ENCODE results near the gene EIF4EBP2. TPM values are rescaled to one million over a fixed set of nuclear protein-coding genes. Genes with fewer than 3 reads are reported as not detected.

The EIF4EBP2 gene
- total RNA-seq, 1 experiment from 2014 or later: 36.7 TPM

GRCh38 chr10:70362328-70362727, 41.6 kb upstream of the EIF4EBP2 start:
- H2AFZ ChIP-seq (ENCODE audit: low read depth, low read length, poor library complexity, severe bottlenecking): no peak overlapping the region
- no peak overlapping the region for H3K4me2 ChIP-seq (ENCODE audit: low read length)
- no peak overlapping the region for H3K4me3 ChIP-seq (replicated peaks in 1 of 2; ENCODE audit: low read depth in 1 of 2, low read length in 2 of 2)
- BruUV-seq (replicated peaks): no TSS peak
- intact Hi-C loops (cut with micrococcal nuclease): loop anchor here (10.0 kb wide), 1 partner anchor 398 kb away; no protein-coding TSS in a partner anchor
- CTCF ChIA-PET: interaction anchor here (0.9 to 5.6 kb wide), 2 partner anchors 97 to 141 kb away, joined by 3 to 174 read pairs; no protein-coding TSS in a partner anchor
- 0 out of 2 replicates have a peak, but pooled peaks cover 5% of the 10 kb centered on the region for H3K79me2 ChIP-seq (ENCODE audit: insufficient read depth, low read length)
- H3K9me2 ChIP-seq (ENCODE audit: insufficient read depth): no peaks in the 10 kb centered on the region
- no peaks in the 10 kb centered on the region for H4K20me1 ChIP-seq (ENCODE audit: insufficient read depth)
- no peaks in the 10 kb centered on the region for H3K9me3 ChIP-seq (ENCODE audit: control insufficient read depth in 1 of 2, insufficient read depth in 1 of 2, low read depth in 1 of 2, low read length in 2 of 2)
- ATAC-seq: no peak
- no peak for TF ChIP-seq RAD21 (IDR thresholded peaks at IDR 0.05; ENCODE audit: low read depth)
- TF ChIP-seq ZNF274 (IDR thresholded peaks at IDR 0.05; ENCODE audit: low read depth, low read length): no peak
- TF ChIP-seq, protein P1, sequence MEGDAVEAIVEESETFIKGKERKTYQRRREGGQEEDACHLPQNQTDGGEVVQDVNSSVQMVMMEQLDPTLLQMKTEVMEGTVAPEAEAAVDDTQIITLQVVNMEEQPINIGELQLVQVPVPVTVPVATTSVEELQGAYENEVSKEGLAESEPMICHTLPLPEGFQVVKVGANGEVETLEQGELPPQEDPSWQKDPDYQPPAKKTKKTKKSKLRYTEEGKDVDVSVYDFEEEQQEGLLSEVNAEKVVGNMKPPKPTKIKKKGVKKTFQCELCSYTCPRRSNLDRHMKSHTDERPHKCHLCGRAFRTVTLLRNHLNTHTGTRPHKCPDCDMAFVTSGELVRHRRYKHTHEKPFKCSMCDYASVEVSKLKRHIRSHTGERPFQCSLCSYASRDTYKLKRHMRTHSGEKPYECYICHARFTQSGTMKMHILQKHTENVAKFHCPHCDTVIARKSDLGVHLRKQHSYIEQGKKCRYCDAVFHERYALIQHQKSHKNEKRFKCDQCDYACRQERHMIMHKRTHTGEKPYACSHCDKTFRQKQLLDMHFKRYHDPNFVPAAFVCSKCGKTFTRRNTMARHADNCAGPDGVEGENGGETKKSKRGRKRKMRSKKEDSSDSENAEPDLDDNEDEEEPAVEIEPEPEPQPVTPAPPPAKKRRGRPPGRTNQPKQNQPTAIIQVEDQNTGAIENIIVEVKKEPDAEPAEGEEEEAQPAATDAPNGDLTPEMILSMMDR (IDR thresholded peaks at IDR 0.05 in 2 of 3, conservative IDR thresholded peaks at IDR 0.05 in 1 of 3; ENCODE audit: borderline replicate concordance in 1 of 3, insufficient read depth in 1 of 3, low read depth in 2 of 3, low read length in 2 of 3): no peak
- no peak for TF ChIP-seq SIN3A (IDR thresholded peaks at IDR 0.05; ENCODE audit: low read depth)
- TF ChIP-seq, protein P2, sequence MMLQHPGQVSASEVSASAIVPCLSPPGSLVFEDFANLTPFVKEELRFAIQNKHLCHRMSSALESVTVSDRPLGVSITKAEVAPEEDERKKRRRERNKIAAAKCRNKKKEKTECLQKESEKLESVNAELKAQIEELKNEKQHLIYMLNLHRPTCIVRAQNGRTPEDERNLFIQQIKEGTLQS (IDR thresholded peaks at IDR 0.05): no peak
- POLR2A ChIA-PET: no interaction called here
- no peak for DNase-seq (ENCODE audit: low read depth, low spot score)
- no peaks in the 10 kb centered on the region for H3K36me3 ChIP-seq (ENCODE audit: control insufficient read depth in 1 of 2, insufficient read depth in 2 of 2, low read length in 2 of 2)
- RAD21 ChIA-PET (ENCODE audit: low non-redundant PET in 1 of 2, low total read pairs in 2 of 2, uncharacterized antibody in 2 of 2, unreplicated experiment in 2 of 2): no interaction called here
- no peak overlapping the region for H3K27ac ChIP-seq (ENCODE audit: low read depth, low read length)
- no peak overlapping the region for H3K9ac ChIP-seq (ENCODE audit: low read length)
- H3K27me3 ChIP-seq (ENCODE audit: insufficient read depth, low read length): no peaks in the 10 kb centered on the region
- H3K4me1 ChIP-seq (ENCODE audit: control insufficient read depth in 1 of 2, insufficient read depth in 2 of 2, low read length in 2 of 2): peaks cover 2 to 17% of the 10 kb centered on the region in 2 experiments; a peak in 3 of 4 replicates

DNA sequence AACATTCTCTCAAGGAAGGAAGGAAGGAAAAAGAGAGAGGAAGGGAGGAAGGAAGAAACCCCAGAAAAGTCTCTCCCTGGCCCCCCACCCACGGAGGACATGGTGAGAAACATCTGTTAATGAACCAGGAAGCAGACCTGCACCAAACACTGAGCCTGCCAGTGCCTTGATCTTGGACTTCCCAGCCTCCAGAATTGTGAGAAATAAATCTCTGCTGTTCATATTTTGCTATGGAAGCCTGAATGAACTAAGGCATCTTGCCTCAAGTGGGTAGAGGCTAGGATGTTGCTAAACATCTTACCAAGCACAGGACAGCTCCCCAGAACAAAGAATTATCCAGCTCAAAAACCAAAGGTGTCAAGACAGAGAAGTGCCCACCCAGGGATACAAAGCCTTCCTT, 40.7 kb upstream of the EIF4EBP2 start:
- 0 out of 2 replicates have a peak, but pooled peaks cover 5% of the 10 kb centered on the region for H3K79me2 ChIP-seq (ENCODE audit: insufficient read depth, low read length)
- no peak overlapping the region for H3K27ac ChIP-seq (ENCODE audit: low read depth, low read length)
- no peaks in the 10 kb centered on the region for H3K9me2 ChIP-seq (ENCODE audit: insufficient read depth)
- RAD21 ChIA-PET (ENCODE audit: low non-redundant PET in 1 of 2, low total read pairs in 2 of 2, uncharacterized antibody in 2 of 2, unreplicated experiment in 2 of 2): interaction anchor here (2.0 to 2.3 kb wide), 2 partner anchors 141 kb away, joined by 22 to 30 read pairs; no protein-coding TSS in a partner anchor
- intact Hi-C loops (cut with micrococcal nuclease): loop anchor here (10.0 kb wide), 1 partner anchor 398 kb away; no protein-coding TSS in a partner anchor
- no TSS peak for BruUV-seq (replicated peaks)
- H2AFZ ChIP-seq (ENCODE audit: low read depth, low read length, poor library complexity, severe bottlenecking): no peak overlapping the region
- CTCF ChIA-PET: interaction anchor here (1.9 to 5.6 kb wide), 5 partner anchors 17 to 217 kb away, joined by 5 to 174 read pairs (median 27); partner anchors contain the start of gene TYSND1
- H4K20me1 ChIP-seq (ENCODE audit: insufficient read depth): no peaks in the 10 kb centered on the region
- no peak for DNase-seq (ENCODE audit: low read depth, low spot score)
- H3K36me3 ChIP-seq (ENCODE audit: control insufficient read depth in 1 of 2, insufficient read depth in 2 of 2, low read length in 2 of 2): no peaks in the 10 kb centered on the region
- peaks cover 2 to 10% of the 10 kb centered on the region in 2 experiments; a peak in 3 of 4 replicates for H3K4me1 ChIP-seq (ENCODE audit: control insufficient read depth in 1 of 2, insufficient read depth in 2 of 2, low read length in 2 of 2)
- no peak overlapping the region for H3K9ac ChIP-seq (ENCODE audit: low read length)
- ATAC-seq: no peak
- no peak overlapping the region for H3K4me3 ChIP-seq (replicated peaks in 1 of 2; ENCODE audit: low read depth in 1 of 2, low read length in 2 of 2)
- POLR2A ChIA-PET: interaction anchor here (1.5 to 2.2 kb wide), 2 partner anchors 24 to 141 kb away, joined by 3 to 12 read pairs; no protein-coding TSS in a partner anchor
- no peaks in the 10 kb centered on the region for H3K27me3 ChIP-seq (ENCODE audit: insufficient read depth, low read length)
- no peaks in the 10 kb centered on the region for H3K9me3 ChIP-seq (ENCODE audit: control insufficient read depth in 1 of 2, insufficient read depth in 1 of 2, low read depth in 1 of 2, low read length in 2 of 2)
- H3K4me2 ChIP-seq (ENCODE audit: low read length): no peak overlapping the region
- TF ChIP-seq, protein P1 (IDR thresholded peaks at IDR 0.05 in 2 of 3, conservative IDR thresholded peaks at IDR 0.05 in 1 of 3; ENCODE audit: borderline replicate concordance in 1 of 3, insufficient read depth in 1 of 3, low read depth in 2 of 3, low read length in 2 of 3): no peak
- TF ChIP-seq ZNF274 (IDR thresholded peaks at IDR 0.05; ENCODE audit: low read depth, low read length) (no peak), EZH2 (IDR thresholded peaks at IDR 0.05) (no peak)
- TF ChIP-seq, protein P3, sequence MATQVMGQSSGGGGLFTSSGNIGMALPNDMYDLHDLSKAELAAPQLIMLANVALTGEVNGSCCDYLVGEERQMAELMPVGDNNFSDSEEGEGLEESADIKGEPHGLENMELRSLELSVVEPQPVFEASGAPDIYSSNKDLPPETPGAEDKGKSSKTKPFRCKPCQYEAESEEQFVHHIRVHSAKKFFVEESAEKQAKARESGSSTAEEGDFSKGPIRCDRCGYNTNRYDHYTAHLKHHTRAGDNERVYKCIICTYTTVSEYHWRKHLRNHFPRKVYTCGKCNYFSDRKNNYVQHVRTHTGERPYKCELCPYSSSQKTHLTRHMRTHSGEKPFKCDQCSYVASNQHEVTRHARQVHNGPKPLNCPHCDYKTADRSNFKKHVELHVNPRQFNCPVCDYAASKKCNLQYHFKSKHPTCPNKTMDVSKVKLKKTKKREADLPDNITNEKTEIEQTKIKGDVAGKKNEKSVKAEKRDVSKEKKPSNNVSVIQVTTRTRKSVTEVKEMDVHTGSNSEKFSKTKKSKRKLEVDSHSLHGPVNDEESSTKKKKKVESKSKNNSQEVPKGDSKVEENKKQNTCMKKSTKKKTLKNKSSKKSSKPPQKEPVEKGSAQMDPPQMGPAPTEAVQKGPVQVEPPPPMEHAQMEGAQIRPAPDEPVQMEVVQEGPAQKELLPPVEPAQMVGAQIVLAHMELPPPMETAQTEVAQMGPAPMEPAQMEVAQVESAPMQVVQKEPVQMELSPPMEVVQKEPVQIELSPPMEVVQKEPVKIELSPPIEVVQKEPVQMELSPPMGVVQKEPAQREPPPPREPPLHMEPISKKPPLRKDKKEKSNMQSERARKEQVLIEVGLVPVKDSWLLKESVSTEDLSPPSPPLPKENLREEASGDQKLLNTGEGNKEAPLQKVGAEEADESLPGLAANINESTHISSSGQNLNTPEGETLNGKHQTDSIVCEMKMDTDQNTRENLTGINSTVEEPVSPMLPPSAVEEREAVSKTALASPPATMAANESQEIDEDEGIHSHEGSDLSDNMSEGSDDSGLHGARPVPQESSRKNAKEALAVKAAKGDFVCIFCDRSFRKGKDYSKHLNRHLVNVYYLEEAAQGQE (IDR thresholded peaks at IDR 0.05; ENCODE audit: low read depth): no peak

Data from HCT116 (cell line).